ENCODE measurements around the gene MED14. TPM values are rescaled to one million over a fixed set of nuclear protein-coding genes. Genes with fewer than 3 reads are reported as not detected.

Gene MED14
- total RNA-seq, 1 experiment from 2014 or later: 83.3 TPM

DNA sequence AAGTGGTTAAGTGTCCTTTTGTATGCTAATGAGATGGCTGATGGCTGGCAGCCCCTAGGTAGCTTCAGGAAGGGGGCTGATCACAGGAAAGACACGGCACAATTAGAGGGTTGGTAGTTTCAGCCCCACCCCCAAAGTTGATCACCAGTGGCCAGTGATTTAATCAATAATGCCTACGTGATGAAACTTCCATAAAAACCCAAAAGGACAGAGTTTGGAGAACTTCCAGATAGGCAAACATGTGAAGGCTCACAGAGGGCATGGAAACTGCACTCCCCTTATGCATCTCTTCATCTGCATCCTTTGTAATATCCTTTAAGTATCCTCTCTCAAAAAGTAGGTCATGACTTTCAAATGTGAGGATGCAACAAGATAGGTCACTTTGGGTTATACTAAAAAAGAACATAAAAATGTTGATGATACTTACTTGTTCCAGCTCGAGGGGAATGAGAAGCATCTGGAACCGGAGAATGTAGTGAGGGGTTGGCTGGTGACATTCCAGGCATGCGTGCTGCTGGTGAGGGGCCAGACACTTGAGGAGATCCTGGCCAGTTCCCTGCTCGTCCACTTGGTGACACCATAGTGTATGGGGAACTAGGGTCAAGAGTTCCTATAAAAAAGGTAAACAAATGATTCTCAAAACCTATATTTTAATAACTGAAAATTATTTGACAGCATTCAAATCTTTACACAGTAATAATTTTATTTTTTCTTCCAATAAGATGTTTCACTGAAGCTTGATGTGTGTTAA is 71.3 kb downstream of the MED14 start (continued):
- TF ChIP-seq, protein P1, sequence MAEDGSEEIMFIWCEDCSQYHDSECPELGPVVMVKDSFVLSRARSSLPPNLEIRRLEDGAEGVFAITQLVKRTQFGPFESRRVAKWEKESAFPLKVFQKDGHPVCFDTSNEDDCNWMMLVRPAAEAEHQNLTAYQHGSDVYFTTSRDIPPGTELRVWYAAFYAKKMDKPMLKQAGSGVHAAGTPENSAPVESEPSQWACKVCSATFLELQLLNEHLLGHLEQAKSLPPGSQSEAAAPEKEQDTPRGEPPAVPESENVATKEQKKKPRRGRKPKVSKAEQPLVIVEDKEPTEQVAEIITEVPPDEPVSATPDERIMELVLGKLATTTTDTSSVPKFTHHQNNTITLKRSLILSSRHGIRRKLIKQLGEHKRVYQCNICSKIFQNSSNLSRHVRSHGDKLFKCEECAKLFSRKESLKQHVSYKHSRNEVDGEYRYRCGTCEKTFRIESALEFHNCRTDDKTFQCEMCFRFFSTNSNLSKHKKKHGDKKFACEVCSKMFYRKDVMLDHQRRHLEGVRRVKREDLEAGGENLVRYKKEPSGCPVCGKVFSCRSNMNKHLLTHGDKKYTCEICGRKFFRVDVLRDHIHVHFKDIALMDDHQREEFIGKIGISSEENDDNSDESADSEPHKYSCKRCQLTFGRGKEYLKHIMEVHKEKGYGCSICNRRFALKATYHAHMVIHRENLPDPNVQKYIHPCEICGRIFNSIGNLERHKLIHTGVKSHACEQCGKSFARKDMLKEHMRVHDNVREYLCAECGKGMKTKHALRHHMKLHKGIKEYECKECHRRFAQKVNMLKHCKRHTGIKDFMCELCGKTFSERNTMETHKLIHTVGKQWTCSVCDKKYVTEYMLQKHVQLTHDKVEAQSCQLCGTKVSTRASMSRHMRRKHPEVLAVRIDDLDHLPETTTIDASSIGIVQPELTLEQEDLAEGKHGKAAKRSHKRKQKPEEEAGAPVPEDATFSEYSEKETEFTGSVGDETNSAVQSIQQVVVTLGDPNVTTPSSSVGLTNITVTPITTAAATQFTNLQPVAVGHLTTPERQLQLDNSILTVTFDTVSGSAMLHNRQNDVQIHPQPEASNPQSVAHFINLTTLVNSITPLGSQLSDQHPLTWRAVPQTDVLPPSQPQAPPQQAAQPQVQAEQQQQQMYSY (CRISPR knock-in tag; IDR thresholded peaks at IDR 0.05): no peak
- TF ChIP-seq, protein P2, sequence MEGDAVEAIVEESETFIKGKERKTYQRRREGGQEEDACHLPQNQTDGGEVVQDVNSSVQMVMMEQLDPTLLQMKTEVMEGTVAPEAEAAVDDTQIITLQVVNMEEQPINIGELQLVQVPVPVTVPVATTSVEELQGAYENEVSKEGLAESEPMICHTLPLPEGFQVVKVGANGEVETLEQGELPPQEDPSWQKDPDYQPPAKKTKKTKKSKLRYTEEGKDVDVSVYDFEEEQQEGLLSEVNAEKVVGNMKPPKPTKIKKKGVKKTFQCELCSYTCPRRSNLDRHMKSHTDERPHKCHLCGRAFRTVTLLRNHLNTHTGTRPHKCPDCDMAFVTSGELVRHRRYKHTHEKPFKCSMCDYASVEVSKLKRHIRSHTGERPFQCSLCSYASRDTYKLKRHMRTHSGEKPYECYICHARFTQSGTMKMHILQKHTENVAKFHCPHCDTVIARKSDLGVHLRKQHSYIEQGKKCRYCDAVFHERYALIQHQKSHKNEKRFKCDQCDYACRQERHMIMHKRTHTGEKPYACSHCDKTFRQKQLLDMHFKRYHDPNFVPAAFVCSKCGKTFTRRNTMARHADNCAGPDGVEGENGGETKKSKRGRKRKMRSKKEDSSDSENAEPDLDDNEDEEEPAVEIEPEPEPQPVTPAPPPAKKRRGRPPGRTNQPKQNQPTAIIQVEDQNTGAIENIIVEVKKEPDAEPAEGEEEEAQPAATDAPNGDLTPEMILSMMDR (IDR thresholded peaks at IDR 0.05): no peak
- TF ChIP-seq, protein P3, sequence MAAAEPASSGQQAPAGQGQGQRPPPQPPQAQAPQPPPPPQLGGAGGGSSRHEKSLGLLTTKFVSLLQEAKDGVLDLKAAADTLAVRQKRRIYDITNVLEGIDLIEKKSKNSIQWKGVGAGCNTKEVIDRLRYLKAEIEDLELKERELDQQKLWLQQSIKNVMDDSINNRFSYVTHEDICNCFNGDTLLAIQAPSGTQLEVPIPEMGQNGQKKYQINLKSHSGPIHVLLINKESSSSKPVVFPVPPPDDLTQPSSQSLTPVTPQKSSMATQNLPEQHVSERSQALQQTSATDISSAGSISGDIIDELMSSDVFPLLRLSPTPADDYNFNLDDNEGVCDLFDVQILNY (CRISPR knock-in tag; IDR thresholded peaks at IDR 0.05): no peak
- no peak for TF ChIP-seq CBFB (CRISPR knock-in tag; IDR thresholded peaks at IDR 0.05; ENCODE audit: low read depth)
- TF ChIP-seq FOXP1 (CRISPR knock-in tag; IDR thresholded peaks at IDR 0.05; ENCODE audit: borderline replicate concordance): no peak
- TF ChIP-seq TP53 (CRISPR knock-in tag; IDR thresholded peaks at IDR 0.05): no peak

DNA sequence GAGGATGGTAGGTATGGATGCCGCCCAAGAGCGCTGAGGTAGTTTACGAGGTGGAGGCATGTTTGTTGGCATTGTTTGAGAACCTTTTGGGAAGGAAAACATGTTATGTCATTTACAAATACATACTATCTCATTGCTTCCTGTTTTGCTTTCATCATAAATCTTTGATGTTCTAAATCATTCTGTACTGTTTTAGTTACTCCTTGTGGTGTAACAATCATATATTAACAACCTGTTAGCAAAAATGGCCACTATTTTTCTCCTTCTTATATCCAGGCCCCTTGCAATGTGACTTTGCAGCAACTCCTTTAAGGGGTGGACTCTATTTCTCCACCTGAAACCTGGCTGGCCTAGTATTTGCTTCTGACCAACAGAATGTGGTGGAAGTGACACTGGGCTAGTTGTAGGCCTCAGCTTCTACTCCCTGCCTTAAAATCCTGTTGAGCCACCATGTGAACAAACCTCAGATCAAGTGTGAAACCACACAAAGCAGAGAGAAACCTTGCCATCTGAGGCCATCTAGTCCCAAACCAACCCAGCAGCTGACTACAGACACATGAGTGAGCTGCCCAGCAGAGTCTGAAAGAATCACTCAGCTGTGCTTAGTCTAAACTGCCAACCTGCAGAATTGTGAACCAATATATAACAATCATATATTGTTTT is 72.1 kb downstream of the MED14 start:
- CTCF ChIA-PET: no interaction called here
- POLR2A ChIA-PET: interaction anchor here (0.6 kb wide), 1 partner anchor 267 kb away, joined by 3 read pairs; no protein-coding TSS in a partner anchor
- H3K4me3 Mint-ChIP-seq: no peak overlapping the region

More for the DNA sequence above, 72.1 kb downstream of the MED14 start:
- Mint-ChIP-seq H3K36me3 (peaks cover 61% of the 10 kb centered on the region), H3K27ac (no peak overlapping the region), H3K27me3 (ENCODE audit: low read depth) (no peaks in the 10 kb centered on the region), H3K9me3 (no peaks in the 10 kb centered on the region), H3K4me1 (no peaks in the 10 kb centered on the region; the same call in 1 of the 2 replicates)
- DNase-seq (ENCODE audit: low spot score): no peak
- ATAC-seq: no peak
- TF ChIP-seq, protein P4, sequence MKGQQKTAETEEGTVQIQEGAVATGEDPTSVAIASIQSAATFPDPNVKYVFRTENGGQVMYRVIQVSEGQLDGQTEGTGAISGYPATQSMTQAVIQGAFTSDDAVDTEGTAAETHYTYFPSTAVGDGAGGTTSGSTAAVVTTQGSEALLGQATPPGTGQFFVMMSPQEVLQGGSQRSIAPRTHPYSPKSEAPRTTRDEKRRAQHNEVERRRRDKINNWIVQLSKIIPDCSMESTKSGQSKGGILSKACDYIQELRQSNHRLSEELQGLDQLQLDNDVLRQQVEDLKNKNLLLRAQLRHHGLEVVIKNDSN (CRISPR knock-in tag; IDR thresholded peaks at IDR 0.05): no peak
- TF ChIP-seq, protein P5, sequence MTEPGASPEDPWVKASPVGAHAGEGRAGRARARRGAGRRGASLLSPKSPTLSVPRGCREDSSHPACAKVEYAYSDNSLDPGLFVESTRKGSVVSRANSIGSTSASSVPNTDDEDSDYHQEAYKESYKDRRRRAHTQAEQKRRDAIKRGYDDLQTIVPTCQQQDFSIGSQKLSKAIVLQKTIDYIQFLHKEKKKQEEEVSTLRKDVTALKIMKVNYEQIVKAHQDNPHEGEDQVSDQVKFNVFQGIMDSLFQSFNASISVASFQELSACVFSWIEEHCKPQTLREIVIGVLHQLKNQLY (CRISPR knock-in tag; IDR thresholded peaks at IDR 0.05): no peak
- TF ChIP-seq, protein P2 (IDR thresholded peaks at IDR 0.05): no peak
- TF ChIP-seq ZBTB21 (CRISPR knock-in tag; IDR thresholded peaks at IDR 0.05; ENCODE audit: borderline replicate concordance) (no peak), ZNF423 (CRISPR knock-in tag; IDR thresholded peaks at IDR 0.05) (no peak), SMAD3 (CRISPR knock-in tag; IDR thresholded peaks at IDR 0.05; ENCODE audit: borderline replicate concordance) (no peak), FOXJ3 (CRISPR knock-in tag; IDR thresholded peaks at IDR 0.05; ENCODE audit: borderline replicate concordance) (no peak), NFE2L1 (CRISPR knock-in tag; IDR thresholded peaks at IDR 0.05) (no peak), TEAD1 (CRISPR knock-in tag; IDR thresholded peaks at IDR 0.05) (no peak)
- TF ChIP-seq, protein P6, sequence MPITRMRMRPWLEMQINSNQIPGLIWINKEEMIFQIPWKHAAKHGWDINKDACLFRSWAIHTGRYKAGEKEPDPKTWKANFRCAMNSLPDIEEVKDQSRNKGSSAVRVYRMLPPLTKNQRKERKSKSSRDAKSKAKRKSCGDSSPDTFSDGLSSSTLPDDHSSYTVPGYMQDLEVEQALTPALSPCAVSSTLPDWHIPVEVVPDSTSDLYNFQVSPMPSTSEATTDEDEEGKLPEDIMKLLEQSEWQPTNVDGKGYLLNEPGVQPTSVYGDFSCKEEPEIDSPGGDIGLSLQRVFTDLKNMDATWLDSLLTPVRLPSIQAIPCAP (CRISPR knock-in tag; IDR thresholded peaks at IDR 0.05): no peak
- TF ChIP-seq, protein P7, sequence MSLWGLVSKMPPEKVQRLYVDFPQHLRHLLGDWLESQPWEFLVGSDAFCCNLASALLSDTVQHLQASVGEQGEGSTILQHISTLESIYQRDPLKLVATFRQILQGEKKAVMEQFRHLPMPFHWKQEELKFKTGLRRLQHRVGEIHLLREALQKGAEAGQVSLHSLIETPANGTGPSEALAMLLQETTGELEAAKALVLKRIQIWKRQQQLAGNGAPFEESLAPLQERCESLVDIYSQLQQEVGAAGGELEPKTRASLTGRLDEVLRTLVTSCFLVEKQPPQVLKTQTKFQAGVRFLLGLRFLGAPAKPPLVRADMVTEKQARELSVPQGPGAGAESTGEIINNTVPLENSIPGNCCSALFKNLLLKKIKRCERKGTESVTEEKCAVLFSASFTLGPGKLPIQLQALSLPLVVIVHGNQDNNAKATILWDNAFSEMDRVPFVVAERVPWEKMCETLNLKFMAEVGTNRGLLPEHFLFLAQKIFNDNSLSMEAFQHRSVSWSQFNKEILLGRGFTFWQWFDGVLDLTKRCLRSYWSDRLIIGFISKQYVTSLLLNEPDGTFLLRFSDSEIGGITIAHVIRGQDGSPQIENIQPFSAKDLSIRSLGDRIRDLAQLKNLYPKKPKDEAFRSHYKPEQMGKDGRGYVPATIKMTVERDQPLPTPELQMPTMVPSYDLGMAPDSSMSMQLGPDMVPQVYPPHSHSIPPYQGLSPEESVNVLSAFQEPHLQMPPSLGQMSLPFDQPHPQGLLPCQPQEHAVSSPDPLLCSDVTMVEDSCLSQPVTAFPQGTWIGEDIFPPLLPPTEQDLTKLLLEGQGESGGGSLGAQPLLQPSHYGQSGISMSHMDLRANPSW (CRISPR knock-in tag; conservative IDR thresholded peaks at IDR 0.05; ENCODE audit: low read depth): no peak
- TF ChIP-seq, protein P8, sequence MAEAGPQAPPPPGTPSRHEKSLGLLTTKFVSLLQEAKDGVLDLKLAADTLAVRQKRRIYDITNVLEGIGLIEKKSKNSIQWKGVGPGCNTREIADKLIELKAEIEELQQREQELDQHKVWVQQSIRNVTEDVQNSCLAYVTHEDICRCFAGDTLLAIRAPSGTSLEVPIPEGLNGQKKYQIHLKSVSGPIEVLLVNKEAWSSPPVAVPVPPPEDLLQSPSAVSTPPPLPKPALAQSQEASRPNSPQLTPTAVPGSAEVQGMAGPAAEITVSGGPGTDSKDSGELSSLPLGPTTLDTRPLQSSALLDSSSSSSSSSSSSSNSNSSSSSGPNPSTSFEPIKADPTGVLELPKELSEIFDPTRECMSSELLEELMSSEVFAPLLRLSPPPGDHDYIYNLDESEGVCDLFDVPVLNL (CRISPR knock-in tag; IDR thresholded peaks at IDR 0.05; ENCODE audit: borderline replicate concordance, low read depth): no peak

Data from WTC11 (cell line).